Measurements from ENCODE around the gene AGTRAP.
A peak's percentile ranks its signal among the peaks of the same experiment; 100 is the strongest.

AGTRAP gene

DNA sequence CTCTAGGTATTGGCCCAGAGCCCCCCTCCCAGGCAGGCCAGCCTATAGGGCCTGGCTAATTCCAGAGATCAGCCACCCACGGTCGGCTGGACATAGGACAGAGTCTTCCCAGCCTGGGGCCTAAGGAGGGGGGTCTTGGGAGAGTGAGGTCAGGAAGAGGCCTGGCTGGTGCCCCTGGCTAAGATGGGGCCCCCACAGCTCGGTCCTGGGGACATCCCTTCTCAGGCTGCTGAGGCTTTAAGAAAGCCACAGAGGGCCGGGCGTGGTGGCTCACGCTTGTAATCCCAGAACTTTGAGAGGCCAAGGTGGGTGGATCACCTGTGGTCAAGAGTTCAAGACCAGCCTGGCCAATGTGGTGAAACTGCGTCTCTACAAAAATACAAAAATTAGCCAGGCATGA is 28.6 kb downstream of the AGTRAP start:
- DNase-seq = no peak

DNA sequence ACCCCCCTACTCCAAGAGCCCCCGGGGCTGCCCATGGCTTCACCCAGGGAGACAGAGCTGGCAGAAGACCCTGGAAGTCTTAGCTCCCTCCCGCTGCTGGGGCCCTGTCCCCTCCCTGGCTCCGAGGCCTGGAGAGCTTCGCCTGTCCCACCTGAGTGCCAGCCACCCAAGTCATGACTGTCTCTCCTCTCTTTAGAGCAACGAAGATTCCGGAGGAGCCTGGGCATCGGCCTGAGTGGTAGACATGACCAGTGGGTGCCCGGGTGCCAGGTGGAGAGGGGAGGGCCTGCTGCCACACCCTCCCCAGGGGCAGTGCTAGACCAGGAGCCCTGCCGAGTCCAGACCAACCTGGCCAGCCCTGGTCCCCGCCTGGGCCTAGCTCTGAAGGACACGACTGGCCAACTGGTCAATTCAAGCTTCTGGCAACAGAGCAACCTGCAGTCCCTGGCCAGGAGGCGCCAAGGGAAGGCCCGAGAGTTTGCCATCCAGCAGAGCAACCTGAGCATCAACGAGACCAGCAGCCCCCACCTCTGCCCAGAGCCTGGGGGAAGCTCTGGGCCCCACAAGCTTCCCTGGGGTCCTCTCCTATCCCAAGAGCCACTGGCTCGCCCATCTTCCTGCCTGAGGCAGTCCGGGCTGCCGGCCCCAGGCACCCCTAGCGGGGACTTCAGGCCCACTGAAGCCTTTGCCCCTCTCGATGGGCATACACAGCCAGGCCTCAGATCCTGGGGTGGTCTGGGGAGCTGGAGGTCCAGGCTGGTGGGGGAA is 29.9 kb downstream of the AGTRAP start:
- no peak for DNase-seq

DNA sequence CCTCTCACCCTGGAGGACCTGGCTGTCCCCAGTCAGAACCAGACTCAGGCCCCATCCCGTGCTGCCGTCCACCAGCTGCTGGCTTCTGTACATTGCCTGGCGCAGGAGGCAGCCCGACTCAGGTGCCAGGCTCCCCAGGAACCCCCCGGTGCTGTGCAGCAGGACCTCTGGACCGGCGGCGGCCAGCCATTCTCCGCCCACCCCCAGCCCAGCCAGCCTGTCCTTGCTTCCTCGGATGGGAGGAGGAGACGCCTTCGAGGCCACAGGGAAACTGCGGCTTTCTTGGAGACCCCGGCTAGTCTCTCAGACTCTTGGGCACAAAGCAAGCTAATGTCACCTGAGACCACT is 30.5 kb downstream of the AGTRAP start:
- no peak for DNase-seq

DNA sequence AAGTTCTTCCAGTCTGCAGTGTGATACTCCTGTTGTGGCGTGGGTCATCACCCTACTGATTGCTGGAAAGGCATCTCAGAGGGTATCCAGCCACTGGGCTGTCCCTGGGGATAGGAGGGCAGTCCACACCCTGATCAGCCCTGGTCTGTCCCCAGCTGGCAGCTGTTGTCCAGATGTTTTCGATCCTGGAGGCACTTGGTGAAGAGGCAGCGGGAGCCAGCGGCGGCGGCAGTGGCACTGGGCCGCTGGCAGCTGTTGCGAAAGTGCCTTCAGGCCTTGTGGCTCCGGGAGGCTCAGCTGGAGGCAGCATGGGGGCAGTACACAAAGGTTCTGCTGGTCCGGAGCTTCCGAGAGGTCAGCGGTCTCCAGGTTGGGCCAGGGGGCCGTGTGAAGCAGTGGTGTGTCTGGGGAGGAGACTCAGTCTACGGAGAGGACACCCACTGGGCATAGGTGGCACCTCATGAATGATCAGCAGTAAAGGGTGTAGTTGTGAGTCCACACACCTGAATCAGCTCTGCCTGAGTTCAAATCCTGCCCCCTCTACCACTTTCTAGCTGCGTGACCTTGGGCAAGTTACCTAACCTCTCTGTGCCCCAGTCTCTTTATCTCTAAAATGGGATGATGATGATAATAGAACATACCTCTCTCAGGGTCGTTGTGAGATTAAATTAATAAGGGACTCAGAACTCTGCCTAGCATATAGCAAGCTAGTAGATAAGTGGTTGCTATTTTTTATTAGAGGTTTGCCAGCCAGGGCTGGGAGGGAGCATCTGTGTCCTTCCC is 32.2 kb downstream of the AGTRAP start:
- DNase-seq = no peak

DNA sequence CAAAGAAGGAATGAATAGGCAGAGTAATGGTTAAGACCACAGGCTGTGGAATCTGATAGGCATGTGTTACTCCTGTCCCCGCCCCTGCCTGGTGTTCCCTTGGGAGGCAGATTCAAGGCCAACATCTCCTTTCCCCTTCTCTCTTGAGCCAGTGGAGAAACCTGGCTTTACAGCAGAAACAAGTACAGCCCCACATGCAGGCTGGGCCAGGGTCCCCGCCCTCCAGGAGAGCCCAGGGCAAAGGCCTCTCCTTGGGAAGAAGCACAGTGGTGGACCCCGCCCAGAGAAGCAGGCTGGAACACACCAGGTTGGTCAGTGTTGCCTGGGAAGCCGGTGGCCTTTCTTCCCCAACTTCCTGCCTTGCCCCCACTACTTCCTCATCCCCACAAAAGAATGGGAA is 32.9 kb downstream of the AGTRAP start:
- DNase-seq = no peak

DNA sequence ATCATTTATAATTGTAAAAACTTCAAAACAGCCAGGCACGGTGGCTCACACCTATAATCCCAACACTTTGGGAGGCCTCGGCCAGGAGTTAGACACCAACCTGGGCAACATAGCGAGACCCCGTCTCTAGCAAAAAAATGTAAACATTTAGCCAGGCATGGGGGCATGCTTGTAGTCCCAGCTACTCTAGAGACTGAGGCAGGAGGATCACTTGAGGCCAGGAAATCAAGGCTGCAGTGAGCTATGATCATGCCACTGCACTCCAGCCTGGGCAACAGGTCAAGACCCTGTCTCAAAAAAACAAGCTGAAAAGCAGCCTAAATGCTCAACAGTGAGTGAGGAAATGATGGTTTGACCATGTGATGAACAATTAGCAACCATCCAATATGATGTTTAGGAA is 33.3 kb downstream of the AGTRAP start:
- no peak for DNase-seq

DNA sequence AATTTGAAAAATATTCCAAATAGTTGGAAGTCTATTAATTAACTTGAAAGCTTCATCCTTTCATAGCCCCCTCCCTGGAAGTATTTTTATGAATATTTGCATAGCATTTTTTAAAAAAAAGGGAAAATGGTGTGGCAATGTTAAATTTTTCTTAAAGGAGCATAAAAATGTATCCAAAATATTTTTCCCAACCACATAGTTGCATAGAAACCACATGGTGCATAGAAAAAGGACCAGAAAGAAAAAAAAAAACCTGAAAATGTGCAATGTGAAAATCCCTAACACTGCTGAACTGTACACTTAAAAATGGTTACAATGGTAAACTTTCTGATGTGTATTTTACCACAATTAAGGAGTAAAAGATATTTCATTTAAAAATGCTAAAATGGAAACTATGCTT is 34.1 kb downstream of the AGTRAP start:
- no peak for DNase-seq

DNA sequence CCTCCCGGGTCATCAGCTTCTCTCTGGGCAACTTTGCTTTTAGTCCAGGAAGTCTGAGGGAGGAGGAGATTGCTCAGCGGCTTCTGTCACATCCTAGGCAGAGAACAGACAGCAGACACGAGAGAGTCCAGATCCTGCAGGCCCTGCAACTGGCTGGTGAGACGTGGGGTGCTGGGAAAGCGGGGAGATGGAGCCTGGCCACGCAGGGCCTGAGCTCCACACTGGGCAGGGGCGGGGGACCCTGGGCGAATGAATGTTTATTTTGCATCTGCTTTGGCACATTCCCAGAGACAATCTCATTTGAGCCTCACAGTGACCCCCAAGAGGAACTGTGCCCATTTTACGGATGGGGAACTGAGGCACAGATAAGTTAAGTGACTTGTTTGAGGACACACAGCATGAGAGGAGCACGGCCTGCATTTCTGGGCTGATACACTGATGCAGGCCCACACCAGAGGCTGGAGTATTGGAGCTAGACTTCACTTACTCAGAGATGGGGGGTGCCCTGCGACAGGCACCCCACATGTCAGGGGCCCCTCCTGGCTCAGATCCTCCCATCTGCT is 35.6 kb downstream of the AGTRAP start:
- DNase-seq = no peak

DNA sequence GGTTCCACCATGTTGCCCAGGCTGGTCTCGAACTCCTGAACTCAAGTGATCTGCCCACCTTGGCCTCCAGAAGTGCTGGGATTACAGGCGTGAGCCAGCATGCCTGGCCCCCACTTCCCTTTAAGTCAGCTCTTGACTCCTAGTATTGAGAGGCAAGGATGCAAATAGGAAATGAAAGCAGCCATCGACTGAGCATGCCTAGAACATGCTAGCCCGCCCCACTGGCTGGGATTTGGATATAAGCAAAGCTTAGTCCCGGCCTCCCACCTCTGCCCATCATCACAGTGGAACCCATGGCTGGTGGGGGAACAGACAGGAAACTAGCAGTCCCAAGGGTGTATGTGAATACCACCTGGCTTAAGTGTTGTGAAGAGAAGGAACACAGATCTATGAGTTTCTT is 36.5 kb downstream of the AGTRAP start:
- DNase-seq = no peak

DNA sequence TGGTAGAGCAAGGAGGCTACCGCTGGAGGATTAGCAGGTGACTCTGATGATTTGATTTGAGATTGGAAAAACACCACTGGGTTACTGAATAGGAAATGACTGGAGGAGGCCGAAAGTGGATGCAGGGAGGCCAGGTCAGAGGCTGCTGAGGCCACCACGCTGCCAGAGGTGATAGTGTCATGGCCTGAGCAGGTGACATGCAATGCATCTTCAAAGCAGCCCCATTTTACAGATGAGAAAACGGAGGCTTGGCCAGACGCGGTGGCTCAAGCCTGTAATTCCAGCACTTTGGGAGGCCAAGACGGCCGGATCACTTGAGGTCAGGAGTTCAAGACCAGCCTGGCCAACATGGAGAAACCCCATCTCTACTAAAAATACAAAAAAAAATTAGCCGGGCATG is 38.8 kb downstream of the AGTRAP start:
- no peak for DNase-seq

DNA sequence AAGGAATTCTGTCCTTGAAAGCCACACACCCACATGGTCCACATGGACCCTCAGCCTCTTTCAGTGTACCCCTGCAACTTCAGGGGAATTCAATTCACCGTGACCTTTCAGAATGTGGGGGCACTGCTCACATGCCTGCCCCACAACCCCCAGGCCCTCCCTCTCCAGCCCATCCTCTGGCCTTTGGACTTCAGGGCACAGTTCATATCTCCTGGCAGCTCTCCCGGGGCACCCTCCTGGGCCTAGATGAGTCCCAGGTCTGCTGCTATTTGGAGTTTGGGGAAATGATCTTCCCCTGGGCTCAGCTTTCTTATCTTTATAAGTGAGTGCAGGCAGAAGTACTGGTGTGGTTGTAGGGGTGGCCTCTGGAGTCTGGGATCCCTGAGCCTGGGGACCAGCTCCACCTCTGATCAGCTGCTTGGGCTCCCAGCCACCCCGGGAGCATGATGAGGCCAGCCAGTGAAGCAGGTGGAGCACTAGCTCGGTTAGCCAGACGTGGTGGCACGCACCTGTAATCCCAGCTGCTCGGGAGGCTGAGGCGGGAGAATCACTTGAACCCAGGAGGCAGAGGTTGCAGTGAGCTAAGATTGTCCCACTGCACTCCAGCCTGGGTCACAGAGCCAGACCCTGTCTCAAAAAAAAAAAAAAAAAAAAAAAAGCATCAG is 41.9 kb downstream of the AGTRAP start:
- no peak for DNase-seq

DNA sequence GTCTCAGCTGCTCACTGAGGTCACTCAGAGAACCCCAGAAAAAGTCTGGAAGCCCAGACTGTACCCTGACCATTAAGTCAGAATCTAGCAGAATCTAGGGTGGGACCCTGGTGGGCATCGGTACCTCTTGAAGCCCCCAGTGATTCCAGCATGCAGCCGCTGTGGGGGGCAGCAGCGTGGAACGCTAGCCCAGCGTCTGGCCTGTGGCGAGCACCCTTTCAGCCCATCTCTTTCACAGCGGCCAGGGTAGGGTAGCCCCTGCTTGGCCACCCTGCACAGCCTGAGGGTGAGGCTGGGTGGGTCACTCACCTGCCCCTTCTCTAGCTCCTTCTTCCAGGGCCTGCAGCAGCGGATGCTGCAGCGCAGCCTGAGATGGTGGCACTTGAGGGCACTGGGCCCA is 42.4 kb downstream of the AGTRAP start:
- no peak for DNase-seq

DNA sequence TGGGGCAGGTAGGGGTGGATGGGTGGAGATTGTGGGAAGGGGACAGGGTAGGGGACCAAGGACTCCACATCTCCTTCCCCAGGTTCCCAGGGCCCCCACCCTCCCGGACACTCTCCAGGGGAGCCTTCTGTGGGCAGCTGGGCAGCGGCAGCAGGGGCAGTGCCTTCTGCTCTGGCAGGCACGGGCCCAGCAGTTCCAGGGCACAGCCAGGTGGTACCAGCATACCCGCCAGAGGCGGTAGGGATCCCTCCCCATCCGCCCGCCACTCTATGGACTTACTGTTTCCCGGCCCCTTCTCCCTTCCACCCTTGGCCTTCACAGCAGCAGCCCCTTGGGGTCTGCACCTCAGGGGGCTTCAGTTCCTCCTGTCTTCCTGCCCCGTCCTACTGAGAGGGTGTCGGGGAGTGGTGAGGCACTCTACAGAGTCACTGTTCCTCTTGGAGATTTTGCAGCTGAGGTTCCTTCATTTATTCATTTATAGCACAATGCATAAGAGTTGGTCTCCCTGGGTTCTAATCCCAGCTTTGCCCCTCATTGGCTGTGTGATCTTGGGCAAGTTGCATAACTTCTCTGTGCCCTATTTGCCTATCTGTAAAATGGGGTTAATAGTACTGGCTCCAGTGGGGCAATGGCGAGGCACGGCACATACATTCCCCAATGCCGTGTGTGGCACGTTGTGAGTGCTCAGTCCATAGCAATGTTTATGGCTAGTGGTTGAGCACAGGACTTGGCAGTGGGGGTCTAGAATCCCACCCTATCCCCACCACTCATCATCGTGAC is 43.1 kb downstream of the AGTRAP start:
- DNase-seq = no peak

DNA sequence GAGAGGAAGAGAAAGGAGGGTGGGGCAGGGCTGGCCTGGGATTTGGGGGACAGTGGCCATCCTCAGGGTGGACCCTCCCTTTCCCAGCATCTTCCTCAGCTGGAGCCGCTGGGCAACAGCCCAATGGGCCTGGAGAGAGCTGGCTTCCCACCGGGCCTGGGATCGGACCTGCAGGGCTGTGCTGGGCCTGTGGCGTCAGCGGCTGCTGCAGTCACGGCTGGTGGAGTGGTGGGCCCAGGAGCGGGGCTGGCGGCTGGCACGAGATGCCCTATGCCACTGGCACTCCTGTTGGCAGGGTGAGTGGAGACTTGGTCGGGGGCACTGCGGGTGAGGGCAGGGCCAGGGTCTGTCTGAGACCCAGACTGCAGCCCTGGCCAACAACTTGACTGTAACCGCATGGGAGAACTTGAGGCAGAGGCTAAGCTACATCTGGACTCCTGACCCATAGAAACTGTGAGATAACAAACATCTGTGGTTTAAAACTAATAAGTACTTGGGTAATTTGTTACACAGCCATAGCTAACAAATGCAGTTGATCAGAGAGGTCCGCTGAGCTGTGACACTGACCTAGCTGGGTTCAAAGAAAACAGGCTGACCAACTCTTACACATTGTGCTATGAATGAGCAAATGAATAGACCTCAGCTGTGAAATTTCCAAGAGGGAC is 43.9 kb downstream of the AGTRAP start:
- no peak for DNase-seq

DNA sequence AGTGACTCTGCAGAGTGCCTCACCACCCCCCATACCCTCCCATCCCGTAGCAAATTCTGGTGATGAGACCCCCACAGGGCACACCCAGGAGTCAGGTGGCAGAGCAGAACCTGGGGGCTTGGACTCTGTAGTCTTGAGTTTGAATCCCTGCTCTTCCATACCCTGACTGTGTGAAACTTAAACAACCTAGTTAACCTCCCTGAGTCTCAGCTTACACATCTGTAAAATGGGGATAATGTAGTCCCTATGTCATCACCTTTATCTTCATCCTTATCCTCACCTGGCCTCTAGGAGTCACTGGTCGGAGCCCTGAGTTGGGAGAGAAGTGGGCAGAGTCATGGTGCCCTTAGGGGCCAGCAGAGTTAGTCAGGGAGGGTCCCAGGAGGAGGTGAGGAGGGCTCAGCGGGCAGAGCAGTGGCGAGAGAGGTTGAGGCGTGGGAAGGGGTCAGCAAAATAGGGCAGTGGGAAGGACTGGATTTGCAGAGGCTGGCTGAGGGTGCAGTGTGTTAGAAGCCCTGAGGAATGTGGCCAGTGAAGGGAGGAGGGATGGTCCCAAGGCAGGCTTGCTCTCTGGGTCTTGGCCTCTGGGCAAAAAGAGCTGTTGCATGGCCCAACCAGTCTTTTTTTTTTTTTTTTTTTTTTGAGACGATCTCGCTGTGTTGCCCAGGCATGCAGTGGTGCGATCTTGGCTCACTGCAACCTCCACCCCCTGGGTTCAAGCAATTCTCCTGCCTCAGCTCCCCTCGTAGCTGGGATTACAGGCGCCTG is 44.6 kb downstream of the AGTRAP start:
- no peak for DNase-seq

DNA sequence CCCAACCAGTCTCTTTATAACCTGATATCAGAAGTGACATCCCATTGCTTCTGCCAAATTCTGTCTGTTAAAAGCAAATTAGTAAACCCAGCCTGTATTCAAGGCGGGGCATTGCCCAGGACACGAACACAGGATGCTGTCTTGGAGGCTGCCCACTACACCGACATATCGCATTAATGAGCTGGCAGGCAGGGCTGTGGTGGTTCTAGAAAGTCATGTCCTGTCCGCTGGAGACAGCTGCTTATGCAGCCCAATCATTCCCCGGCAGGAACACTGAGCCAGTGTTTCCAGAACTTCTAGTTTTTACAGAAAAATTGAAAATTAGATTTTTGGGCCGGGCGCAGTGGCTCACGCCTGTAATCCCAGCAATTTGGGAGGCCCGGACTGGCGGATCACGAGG is 45.4 kb downstream of the AGTRAP start:
- no peak for DNase-seq

DNA sequence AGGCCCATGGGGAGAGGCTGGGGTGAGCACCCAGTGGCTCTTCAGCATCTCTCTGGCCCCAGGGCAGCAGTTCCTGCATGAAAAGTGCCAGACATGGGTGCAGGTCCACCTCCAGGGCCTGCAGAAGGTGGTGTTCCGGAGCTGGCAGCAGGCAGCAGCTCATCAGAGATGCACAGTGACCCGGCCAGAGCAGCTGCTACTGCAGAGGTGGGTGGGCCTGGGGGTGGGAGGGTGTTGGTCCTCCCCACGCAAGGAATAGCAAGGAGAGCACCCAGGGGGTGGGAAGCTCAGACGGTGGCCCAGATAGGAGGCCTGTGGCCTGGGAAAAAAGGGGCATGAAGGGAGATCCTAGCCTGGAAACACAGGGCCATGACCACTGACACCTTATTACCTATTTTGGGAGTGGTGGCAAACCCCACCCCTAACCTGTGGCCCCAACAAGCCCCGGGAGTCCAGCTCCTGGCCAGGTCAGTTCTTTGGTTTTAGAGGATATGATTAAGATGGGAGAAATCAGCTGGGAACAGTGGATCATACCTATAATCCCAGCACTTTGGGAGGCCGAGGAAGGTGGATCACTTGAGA is 46.3 kb downstream of the AGTRAP start:
- DNase-seq = no peak

DNA sequence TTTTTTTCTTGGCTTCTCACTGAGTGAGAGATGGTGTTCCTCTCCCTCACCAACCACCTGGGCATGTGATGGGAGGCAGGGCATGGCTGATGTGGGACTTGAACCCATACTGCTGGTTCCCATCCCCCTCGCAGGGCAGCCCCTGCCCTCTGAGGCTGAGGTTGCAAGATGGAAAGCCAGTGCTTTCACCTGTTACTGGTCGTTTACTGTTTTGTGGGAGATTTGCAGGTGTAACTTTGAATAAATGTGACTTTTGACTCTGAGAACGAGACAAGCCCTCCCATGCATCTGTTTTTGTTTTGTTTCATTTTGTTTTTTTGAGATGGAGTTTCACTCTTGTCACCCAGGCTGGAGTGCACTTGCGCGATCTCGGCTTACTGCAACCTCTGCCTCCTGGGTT is 47.6 kb downstream of the AGTRAP start:
- DNase-seq = no peak

DNA sequence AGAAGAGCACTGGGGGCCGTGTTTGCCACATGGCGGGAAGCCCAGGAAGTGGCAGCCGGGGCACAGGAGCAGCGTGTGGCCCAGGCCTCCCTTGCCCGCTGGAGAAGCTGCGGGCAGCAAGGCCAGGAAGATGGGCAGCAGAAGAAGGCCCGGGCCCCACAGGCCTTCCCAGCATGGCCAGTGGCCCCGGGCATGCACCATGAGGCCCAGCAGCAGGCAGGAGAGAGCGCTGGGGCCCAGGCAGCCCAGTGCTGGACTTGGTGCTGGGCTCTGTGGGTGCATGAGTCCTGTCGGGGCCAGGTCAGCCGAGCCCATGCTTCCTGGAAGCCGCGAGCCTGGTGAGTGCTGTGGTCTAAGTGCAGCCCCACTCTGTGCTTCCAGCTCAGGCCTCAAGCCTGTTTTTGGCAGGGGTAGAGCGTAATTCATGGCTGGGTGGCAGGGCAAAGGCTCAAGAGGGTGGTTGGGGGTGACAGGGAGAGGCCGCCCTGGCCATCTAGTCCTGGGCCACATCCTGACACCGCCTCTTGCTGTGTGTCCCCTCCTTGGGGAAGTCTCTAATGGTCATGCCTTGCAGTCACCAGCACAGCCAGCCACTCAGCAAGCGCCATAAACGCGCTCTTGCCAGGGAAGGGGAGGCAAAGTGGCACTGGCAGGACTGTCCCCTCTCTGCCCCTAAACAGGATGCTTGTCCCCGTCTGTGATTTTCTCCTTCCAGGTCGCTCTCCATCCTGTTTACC is 48.5 kb downstream of the AGTRAP start:
- DNase-seq = no peak

DNA sequence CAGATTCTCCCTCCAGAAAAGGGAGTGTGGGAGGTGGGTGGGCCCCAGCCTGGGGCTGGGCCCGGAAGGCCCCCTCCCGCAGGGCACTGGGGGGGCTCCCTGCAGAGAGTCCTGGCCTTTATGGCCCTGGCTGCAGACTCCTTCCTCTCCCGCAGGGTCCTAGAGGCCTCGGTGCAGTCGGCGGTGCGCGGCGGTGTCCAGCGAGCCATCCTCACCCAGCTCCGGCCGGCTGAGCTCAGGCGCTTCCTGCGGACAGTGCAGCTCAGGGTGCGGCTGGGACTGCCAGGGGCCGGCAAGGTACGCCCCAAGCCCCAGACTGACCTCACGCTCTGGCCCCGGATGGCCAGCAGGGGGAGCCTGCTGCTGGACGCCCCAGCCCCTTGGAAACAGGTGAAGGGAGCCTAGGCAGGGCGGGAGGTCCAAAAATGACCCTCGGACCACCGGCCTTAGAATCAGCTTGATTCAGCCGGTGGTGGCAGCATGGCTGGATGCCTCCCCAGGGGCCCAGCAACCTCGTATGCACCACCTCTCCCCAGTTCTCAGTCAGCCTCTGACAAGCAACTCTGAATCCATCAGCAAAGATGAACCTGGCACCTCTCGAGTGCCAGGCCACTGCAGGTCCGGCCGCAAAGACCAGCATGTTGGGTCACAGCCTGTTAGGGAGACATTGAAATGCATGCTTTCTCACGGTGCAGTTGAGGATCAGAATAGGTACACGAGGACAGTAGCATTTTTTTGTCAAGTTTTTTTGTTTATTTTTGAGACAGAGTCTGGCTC is 49.2 kb downstream of the AGTRAP start:
- peak; percentile 62 for DNase-seq
